ENCODE results near the gene CCNY.

DNA sequence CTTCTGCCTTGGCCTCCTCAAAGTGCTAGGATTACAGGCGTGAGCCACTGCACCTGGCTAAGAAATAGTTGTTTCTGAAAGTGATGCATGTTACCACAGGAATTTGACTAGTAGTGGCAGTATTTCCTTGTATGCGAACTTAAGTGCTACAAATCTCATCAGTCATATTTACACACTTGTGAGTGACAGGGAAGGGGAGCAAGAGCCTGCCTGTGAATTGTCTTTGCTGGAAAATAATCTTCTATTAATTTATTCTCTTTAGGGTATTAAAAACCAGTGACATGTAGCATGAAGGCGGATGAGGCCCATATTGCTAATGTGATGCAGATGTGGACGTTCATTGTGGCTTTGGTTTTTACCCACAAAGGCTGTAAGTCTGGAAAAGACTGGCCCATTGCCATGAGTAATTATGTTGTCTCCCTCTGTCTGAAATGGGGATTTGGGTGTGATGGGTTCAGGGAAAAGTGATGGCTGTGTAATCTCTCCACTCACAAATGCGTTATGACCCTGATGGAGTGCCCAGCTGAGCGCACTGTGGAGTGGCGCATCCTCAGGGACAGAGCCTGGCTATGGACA is 97.6 kb downstream of the CCNY start:
- no peak for TF ChIP-seq TAF1 (IDR thresholded peaks at IDR 0.05; ENCODE audit: low read depth, low read length)
- no peak for TF ChIP-seq POU2F2 (IDR thresholded peaks at IDR 0.05; ENCODE audit: low read depth, low read length)
- no peak for TF ChIP-seq POLR2A (IDR thresholded peaks at IDR 0.05; ENCODE audit: low read depth, low read length)
- TF ChIP-seq POLR2AphosphoS5 (IDR thresholded peaks at IDR 0.05; ENCODE audit: low read depth, low read length), result no peak
- TF ChIP-seq SPI1 (IDR thresholded peaks at IDR 0.05; ENCODE audit: low read depth, low read length), result no peak

Measured in GM12891 (cell line).